ENCODE data around the gene GAS2.

Gene GAS2

GRCh38 chr11:22851477-22851876 is 185.1 kb downstream of the GAS2 start:
- Histone ChIP-seq H3K4me1 (ENCODE audit: control insufficient read depth in 1 of 2, insufficient read depth in 1 of 2, low read depth in 1 of 2, low read length in 1 of 2) (no peaks in the 10 kb centered on the region), H3K4me3 (ENCODE audit: low read depth in 1 of 2, low read length in 1 of 2) (no peak overlapping the region), H3K9me3 (no peaks in the 10 kb centered on the region), H3K27ac (no peak overlapping the region), H3K27me3 (no peaks in the 10 kb centered on the region), H3K36me3 (no peaks in the 10 kb centered on the region)
- no peak for TF ChIP-seq CTCF (IDR thresholded peaks at IDR 0.05)

GRCh38 chr11:22859756-22860155 is 193.3 kb downstream of the GAS2 start:
- Histone ChIP-seq H3K9me3 (no peaks in the 10 kb centered on the region), H3K4me3 (ENCODE audit: low read depth in 1 of 2, low read length in 1 of 2) (no peak overlapping the region), H3K27me3 (no peaks in the 10 kb centered on the region), H3K36me3 (no peaks in the 10 kb centered on the region), H3K27ac (no peak overlapping the region), H3K4me1 (ENCODE audit: control insufficient read depth in 1 of 2, insufficient read depth in 1 of 2, low read depth in 1 of 2, low read length in 1 of 2) (no peaks in the 10 kb centered on the region)
- no peak for TF ChIP-seq CTCF (IDR thresholded peaks at IDR 0.05)

- Histone ChIP-seq H3K36me3 (no peaks in the 10 kb centered on the region), H3K4me3 (ENCODE audit: low read depth in 1 of 2, low read length in 1 of 2) (no peak within 1 kb of the TSS), H3K4me1 (ENCODE audit: control insufficient read depth in 1 of 2, insufficient read depth in 1 of 2, low read depth in 1 of 2, low read length in 1 of 2) (no peaks in the 10 kb centered on the region), H3K27ac (no peak within 1 kb of the TSS), H3K9me3 (no peaks in the 10 kb centered on the region), H3K27me3 (no peaks in the 10 kb centered on the region)
- TF ChIP-seq CTCF (IDR thresholded peaks at IDR 0.05), result no peak
Observed at GRCh38 chr11:22860241-22860640, 193.8 kb downstream of the GAS2 start, which contains the start of gene CCDC179. CCDC179 (minus strand) TSS chr11:22860474; CDS start chr11:22860421, 53 bp downstream.
